Astrocyte (in vitro differentiated cells and primary cell): ENCODE measurements around the gene PPRC1. TPM values are rescaled to one million over a fixed set of nuclear protein-coding genes. Genes with fewer than 3 reads are reported as not detected.
A peak's percentile ranks its signal among the peaks of the same experiment; 100 is the strongest.

Experiments
- DNase-seq: peaks from one replicate; pipeline ENCODE4 v3.0.0-alpha.2; 2010; ENCODE audit warnings: low read depth
- FAIRE-seq: peaks from 2 replicates; lab custom pipeline; 2011; peaks lifted over from hg19 to GRCh38; lab: Jason Lieb, UNC
- H2AFZ ChIP-seq: 2 replicates; pipeline ENCODE4 v1.6.0; 2012; ENCODE audit warnings: low read depth, low read length, inconsistent platforms
- H3K27ac ChIP-seq: 2 replicates; pipeline ENCODE4 v1.5.1; 2011; ENCODE audit warnings: low read depth, low read length, inconsistent platforms
- H3K27me3 ChIP-seq: 2 replicates; pipeline ENCODE4 v1.6.0; 2011; ENCODE audit warnings: low read length, inconsistent platforms; ENCODE audit not compliant: insufficient read depth
- H3K36me3 ChIP-seq: 2 replicates; pipeline ENCODE4 v1.5.1; 2011; ENCODE audit warnings: low read length, inconsistent platforms; ENCODE audit not compliant: insufficient read depth
- H3K4me1 ChIP-seq: 2 replicates; pipeline ENCODE4 v1.5.1; 2011; ENCODE audit warnings: low read length, inconsistent platforms; ENCODE audit not compliant: insufficient read depth
- H3K4me2 ChIP-seq: 2 replicates; pipeline ENCODE4 v1.6.0; 2012; ENCODE audit warnings: low read length, inconsistent platforms
- H3K4me3 ChIP-seq: 2 replicates; pipeline ENCODE4 v1.5.1; 2011; ENCODE audit warnings: low read depth, mild to moderate bottlenecking, low read length, inconsistent platforms; ENCODE audit not compliant: insufficient read depth
- H3K79me2 ChIP-seq: 2 replicates; pipeline ENCODE4 v1.6.0; 2012; ENCODE audit warnings: mild to moderate bottlenecking, low read length, inconsistent platforms; ENCODE audit not compliant: insufficient read depth
- H3K9ac ChIP-seq: 2 replicates; pipeline ENCODE4 v1.6.0; 2012; ENCODE audit warnings: mild to moderate bottlenecking, low read length, inconsistent platforms
- H3K9me3 ChIP-seq: 2 replicates; pipeline ENCODE4 v1.5.1; 2012; ENCODE audit warnings: low read depth, mild to moderate bottlenecking, low read length, inconsistent platforms; ENCODE audit not compliant: insufficient read depth
- H4K20me1 ChIP-seq: 2 replicates; pipeline ENCODE4 v1.6.0; 2012; ENCODE audit warnings: low read length, inconsistent platforms; ENCODE audit not compliant: insufficient read depth
- H3K27ac Mint-ChIP-seq: one replicate; pipeline ENCODE4 v1.8.0; 2021; ENCODE audit warnings: mild to moderate bottlenecking, mixed read lengths; ENCODE audit not compliant: unreplicated experiment
- H3K27me3 Mint-ChIP-seq: one replicate; pipeline ENCODE4 v1.8.0; 2021; ENCODE audit warnings: low read depth, mixed read lengths; ENCODE audit not compliant: unreplicated experiment
- H3K36me3 Mint-ChIP-seq: one replicate; pipeline ENCODE4 v1.8.0; 2021; ENCODE audit warnings: low read depth, mixed read lengths; ENCODE audit not compliant: unreplicated experiment
- H3K4me1 Mint-ChIP-seq: one replicate; pipeline ENCODE4 v1.8.0; 2021; ENCODE audit warnings: low read depth, mixed read lengths; ENCODE audit not compliant: unreplicated experiment
- H3K4me3 Mint-ChIP-seq: one replicate; pipeline ENCODE4 v1.8.0; 2021; ENCODE audit warnings: mild to moderate bottlenecking, moderate library complexity, mixed read lengths; ENCODE audit not compliant: unreplicated experiment
- H3K9me3 Mint-ChIP-seq: one replicate; pipeline ENCODE4 v1.8.0; 2021; ENCODE audit warnings: mild to moderate bottlenecking, mixed read lengths; ENCODE audit not compliant: unreplicated experiment
- CTCF ChIP-seq: IDR thresholded peaks from 2 replicates; pipeline ENCODE4 v1.5.1; 2011; ENCODE audit warnings: low read depth, mild to moderate bottlenecking, inconsistent platforms, low read length, moderate library complexity; ENCODE audit not compliant: insufficient read depth
- EZH2 ChIP-seq: IDR thresholded peaks from 2 replicates; pipeline ENCODE4 v1.6.1; 2012; ENCODE audit warnings: mild to moderate bottlenecking, low read length, inconsistent platforms; ENCODE audit not compliant: insufficient read depth
- total RNA-seq: library from RNA; stranded (reverse); gene quantifications from 2 replicates; pipeline ENCODE4 v1.2.1, GENCODE V29; 2021

The PPRC1 gene
- total RNA-seq, 1 donor from 2014 or later = 56.9 TPM

- H3K27me3 ChIP-seq = no peaks in the 10 kb centered on the region
- H3K27me3 Mint-ChIP-seq = no peaks in the 10 kb centered on the region
- H3K27ac Mint-ChIP-seq = peak overlapping the region; percentile 82
Measured at GRCh38 chr10:102146971-102147428, 14.2 kb downstream of the PPRC1 start.

GRCh38 chr10:102147561-102147960 is 14.7 kb downstream of the PPRC1 start:
- TF ChIP-seq CTCF (no peak), EZH2 (no peak)
- Mint-ChIP-seq H3K27me3 (no peaks in the 10 kb centered on the region), H3K9me3 (no peaks in the 10 kb centered on the region), H3K27ac (peak overlapping the region; percentile 82), H3K36me3 (peaks cover 40% of the 10 kb centered on the region), H3K4me3 (peak overlapping the region; percentile 5), H3K4me1 (peaks cover 27% of the 10 kb centered on the region)
- Histone ChIP-seq H3K27ac (no peak overlapping the region), H3K79me2 (peaks cover 53% of the 10 kb centered on the region), H3K9ac (no peak overlapping the region), H3K4me3 (no peak overlapping the region), H3K36me3 (peaks cover 65% of the 10 kb centered on the region), H3K9me3 (no peaks in the 10 kb centered on the region), H3K4me2 (no peak overlapping the region), H3K4me1 (peaks cover 10% of the 10 kb centered on the region), H2AFZ (no peak overlapping the region), H3K27me3 (no peaks in the 10 kb centered on the region), H4K20me1 (peaks cover 88% of the 10 kb centered on the region)
- FAIRE-seq (no peak), DNase-seq (no peak)

More at GRCh38 chr10:102146971-102147428, 14.2 kb downstream of the PPRC1 start:
- H3K27ac ChIP-seq = no peak overlapping the region
- H3K4me1 Mint-ChIP-seq = peaks cover 27% of the 10 kb centered on the region
- peaks cover 65% of the 10 kb centered on the region for H3K36me3 ChIP-seq
- no peak overlapping the region for H3K9ac ChIP-seq
- H3K79me2 ChIP-seq = peaks cover 51% of the 10 kb centered on the region
- TF ChIP-seq EZH2 (no peak), CTCF (no peak)
- H3K4me3 Mint-ChIP-seq = no peak overlapping the region
- H3K4me2 ChIP-seq = no peak overlapping the region
- H3K36me3 Mint-ChIP-seq = peaks cover 39% of the 10 kb centered on the region
- H3K4me3 ChIP-seq = no peak overlapping the region
- FAIRE-seq = no peak
- no peak overlapping the region for H2AFZ ChIP-seq
- H4K20me1 ChIP-seq = peaks cover 88% of the 10 kb centered on the region
- peaks cover 10% of the 10 kb centered on the region for H3K4me1 ChIP-seq
- no peaks in the 10 kb centered on the region for H3K9me3 Mint-ChIP-seq
- H3K9me3 ChIP-seq = no peaks in the 10 kb centered on the region
- no peak for DNase-seq

- no peaks in the 10 kb centered on the region for H3K9me3 ChIP-seq
- TF ChIP-seq EZH2 (no peak), CTCF (no peak)
- H4K20me1 ChIP-seq = peaks cover 89% of the 10 kb centered on the region
- DNase-seq = no peak
- no peaks in the 10 kb centered on the region for H3K27me3 Mint-ChIP-seq
- H3K79me2 ChIP-seq = peaks cover 54% of the 10 kb centered on the region
- no peak overlapping the region for H3K4me2 ChIP-seq
- FAIRE-seq = no peak
- H3K36me3 Mint-ChIP-seq = peaks cover 44% of the 10 kb centered on the region
- H2AFZ ChIP-seq = no peak overlapping the region
- H3K4me3 ChIP-seq = no peak overlapping the region
- H3K27ac Mint-ChIP-seq = no peak overlapping the region
- peaks cover 15% of the 10 kb centered on the region for H3K4me1 ChIP-seq
- peaks cover 29% of the 10 kb centered on the region for H3K4me1 Mint-ChIP-seq
- H3K36me3 ChIP-seq = peaks cover 59% of the 10 kb centered on the region
- no peaks in the 10 kb centered on the region for H3K9me3 Mint-ChIP-seq
- no peaks in the 10 kb centered on the region for H3K27me3 ChIP-seq
- H3K9ac ChIP-seq = no peak overlapping the region
- H3K27ac ChIP-seq = no peak overlapping the region
- H3K4me3 Mint-ChIP-seq = peak overlapping the region; percentile 61
Measured at GRCh38 chr10:102148275-102148674, 15.4 kb downstream of the PPRC1 start.
